Stimulated activated CD8-positive, alpha-beta memory T cell treated with anti-CD3 and anti-CD28 coated beads, Interleukin-15, amount 100 ng/mL, for 24 hours (primary cell): ENCODE results near the gene RAB38.

ENCODE experiments used
- DNase-seq: peaks from one replicate; pipeline ENCODE4 v3.0.0-alpha.2; 2020; ENCODE audit warnings: low read depth

RAB38 gene

DNA sequence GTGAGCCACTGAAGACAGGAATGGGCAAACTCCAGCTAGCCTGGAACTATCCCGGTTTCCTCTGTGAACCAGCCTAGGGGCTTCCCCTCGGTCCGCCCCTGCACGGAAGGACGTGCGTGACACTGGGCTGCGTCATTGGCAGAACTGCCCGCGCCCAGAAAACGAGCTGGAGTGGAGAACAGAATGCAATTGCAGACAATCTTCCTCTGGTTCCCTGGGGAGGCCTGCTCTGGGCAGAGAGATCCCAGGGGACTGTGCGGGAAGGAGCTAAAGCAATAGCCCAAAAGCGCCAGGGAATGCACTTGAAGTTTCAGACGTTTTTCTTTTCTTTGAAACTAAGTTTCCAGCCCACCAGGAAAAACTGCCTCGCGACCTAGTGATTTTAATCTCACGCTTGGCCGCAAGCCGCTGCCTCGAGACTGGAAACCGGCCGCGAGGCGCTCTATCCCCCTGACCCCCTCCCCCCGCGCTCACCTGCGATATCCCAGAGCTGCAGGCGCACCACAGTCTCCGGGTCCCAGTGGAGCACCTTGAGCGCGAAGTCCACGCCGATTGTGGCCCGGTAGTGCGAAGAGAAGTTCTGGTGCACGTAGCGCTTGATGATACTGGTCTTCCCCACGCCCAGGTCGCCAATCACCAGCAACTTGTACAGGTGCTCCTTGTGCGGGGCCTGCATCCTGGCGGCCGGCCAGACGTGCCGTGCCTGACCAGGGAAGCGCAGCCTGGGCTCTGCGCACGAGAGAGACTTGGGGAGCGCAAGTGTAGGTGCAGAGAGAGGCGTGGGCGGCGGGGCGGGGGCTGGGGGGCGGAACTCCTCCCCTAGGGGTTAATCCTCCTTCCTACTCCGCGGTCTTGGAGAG is at the start of gene RAB38:
Gene RAB38, minus strand, starts transcription at position 735 of the 860 bp plus-strand sequence. Its CDS starts 59 bp downstream, at position 676.
- DNase-seq, result peak; percentile 13

DNA sequence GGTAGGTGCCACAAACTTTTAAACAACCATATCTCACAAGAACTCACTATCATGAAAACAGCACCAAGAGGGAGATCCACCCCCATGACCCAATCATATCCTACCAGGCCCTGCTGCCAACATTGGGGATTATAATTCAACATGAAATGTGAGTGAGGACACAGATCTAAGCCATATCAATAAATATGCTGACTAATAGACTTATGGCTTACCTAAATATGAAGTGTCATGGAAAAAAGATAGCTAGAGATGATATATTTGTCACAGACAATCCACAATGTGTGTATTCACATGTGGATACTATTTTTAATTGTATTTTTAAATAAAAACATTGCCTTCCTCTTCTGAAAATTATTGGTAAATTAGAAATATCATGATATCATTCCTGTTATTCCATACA is 38.2 kb upstream of the RAB38 start:
- DNase-seq, result no peak

DNA sequence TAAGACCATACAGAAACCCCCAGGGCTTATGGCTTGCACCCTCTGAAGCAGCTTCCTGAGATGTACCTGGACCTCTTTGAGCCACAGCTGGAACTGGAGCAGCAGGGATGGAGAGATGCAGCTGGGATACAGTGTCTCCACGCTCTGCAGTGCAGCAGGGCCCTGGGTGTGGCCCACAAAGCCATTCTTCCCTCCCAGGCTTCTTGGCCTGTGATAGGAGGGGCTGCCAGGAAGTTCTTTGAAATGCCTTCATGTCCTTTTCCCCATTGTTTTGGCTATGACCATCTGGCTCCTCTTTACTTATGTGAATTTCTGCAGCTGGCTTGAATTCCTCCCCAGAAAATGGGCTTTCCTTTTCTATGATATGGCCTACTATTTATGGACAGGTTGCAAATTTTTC is 37.1 kb upstream of the RAB38 start:
- no peak for DNase-seq

DNA sequence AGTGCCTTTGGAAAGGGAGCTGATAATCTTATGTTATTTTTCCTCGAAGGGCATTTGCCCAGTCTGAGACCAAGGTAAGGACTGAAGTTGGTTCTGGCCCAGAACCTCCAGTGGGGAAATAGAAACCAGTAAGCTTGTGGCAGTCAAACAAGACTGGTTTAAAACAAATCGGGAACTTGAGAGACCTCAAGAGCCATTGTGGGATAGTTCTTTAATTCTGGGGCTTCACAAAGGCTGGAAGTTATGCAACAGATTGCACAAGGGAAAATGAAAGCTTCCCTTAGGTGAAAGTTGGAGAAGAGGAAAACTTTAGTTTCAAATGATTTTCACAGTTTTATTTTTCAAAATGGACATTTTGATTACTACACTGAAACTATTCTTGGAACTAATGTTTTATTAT is 33.5 kb upstream of the RAB38 start:
- DNase-seq, result no peak

GRCh38 chr11:88206751-88207150 is 31.5 kb upstream of the RAB38 start:
- DNase-seq, result no peak

DNA sequence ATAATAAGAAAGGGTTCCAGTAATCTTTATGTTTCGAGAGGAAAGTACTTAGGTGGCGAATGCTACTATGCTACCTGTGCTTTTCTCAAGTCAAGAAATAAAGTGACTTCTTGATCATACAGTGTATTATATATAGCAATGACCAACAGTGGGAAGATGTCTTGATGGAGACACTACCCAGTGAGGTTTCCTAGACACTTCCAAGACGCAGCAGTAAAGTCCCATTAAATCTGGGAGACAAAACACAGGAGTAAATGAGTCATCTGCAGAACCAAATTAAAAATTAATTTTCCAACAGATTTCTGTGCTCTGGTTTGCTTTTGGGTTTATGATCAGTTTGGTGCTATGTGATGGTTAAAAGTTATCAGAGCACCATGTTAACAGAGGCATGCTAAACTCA is 29.1 kb upstream of the RAB38 start:
- no peak for DNase-seq

- no peak for DNase-seq
These were observed 28.4 kb upstream of the RAB38 start for GRCh38 chr11:88203604-88204003.

DNA sequence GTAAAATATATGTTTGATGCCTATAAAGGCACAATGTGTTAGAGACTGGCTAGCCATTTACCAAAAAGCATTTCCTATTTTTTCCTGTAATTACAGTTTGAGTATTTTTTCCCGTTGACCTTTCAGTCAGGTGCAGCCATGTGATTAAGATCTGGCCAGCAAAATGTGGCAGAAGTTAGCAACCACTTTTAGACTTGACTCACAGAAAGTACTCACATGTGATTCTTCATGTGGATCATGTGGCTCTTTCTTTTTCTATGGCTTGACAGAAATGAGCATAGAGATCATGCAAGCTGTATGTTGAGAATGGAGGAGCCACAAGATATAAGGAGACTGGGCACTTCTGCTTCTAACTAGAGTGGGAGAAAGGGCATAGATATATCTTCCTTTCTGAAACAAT is 27.3 kb upstream of the RAB38 start:
- DNase-seq, result no peak

DNA sequence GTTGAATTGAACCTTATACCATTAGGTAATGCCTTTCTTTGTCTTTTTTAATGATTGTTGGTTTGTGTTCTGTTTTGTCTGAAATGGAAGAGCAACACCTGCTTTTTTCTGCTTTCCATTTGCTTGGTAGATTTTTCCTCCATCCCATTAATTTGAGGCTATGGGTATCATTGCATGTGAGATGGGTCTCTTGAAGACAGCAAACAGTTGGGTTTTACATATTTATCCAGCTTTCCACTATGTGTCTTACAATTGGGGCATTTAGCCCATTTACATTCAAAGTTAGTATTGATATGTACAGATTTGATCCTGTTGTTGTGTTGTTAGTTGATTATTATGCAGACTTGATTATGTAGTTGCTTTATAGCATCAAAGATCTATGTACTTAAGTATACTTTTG is 21.1 kb upstream of the RAB38 start:
- no peak for DNase-seq

DNA sequence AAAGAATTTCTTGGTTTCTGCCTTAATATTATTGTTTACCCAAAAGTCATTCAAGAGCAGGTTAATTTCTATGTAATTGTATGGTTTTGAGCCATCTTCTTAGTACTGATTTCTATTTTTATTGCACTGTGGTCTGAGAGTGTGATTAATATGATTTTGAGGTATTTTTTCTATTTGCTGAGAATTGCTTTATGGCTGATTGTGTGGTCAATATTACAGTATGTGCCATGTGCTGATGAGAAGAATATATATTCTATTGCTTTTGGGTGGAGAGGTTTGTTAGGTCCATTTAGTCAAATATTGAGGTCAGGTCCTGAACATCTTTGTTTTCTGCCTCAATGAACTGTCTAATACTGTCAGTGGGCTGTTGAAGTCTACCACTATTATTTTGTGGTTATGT is 20.7 kb upstream of the RAB38 start:
- no peak for DNase-seq

GRCh38 chr11:88194990-88195389 is 19.7 kb upstream of the RAB38 start:
- no peak for DNase-seq

DNA sequence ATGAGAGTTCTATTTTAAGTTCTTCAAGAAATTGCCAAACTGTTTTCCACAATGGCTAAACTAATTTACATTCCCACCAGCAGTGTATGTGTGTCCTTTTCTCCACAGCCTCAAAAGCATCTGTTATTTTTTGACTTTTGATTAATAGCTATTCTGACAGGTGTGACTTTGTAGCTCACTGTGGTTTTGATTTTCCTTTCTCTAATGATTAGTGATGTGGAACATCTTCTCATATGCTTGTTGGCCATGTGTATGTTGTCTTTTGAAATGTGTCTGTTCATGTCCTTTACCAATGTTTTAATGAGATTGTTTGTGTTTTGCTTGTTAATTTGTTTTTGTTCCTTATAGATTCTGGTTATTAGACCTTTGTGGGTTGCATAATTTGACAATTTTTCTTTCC is 18.0 kb upstream of the RAB38 start:
- DNase-seq, result no peak

DNA sequence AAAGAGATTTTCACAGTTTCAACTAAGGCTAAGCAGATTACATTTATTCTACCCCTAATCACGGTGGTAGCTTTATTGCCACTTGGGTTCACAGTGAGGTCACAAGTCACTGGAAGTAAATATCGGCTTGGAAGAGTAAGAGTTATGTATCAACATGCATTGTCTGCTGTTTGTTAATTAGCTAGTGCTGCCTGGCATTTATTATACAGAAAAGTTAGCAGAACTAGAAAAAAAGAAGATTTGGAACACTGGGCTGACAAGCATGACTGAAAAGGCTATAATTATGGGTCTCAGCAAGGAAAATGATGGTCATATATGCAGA is 13.7 kb upstream of the RAB38 start:
- no peak for DNase-seq

DNA sequence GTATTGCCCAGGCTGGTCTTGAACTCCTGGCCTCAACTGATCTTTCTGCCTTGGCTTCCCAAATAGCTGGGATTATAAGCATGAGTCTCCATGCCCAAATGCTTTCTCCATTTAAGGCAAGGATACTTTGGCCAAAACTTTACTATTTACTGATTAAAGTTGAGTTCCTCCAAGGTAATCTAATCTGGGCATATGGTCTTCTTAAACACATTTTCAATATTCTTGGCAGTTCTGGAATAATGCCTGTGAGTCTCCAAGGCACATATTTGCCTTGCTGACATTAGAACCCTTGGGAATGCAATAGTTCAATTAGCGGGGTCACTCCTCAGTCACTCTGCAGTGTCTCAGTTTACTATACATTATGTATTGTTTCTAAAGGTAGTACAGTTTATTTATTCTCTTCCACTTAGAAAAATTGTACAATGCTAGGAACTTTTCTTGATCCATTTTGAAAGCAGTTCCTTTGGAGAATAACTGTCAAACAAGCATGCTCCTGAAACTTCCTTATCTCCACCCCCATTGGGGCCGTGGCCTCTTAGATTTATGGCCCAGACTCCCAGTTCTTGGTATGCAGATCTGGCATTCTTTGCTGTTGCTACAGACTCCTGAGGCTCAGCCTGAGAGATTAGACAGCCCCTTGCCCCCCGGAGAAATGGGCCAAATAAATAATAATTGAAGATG is 13.1 kb upstream of the RAB38 start:
- DNase-seq, result no peak

DNA sequence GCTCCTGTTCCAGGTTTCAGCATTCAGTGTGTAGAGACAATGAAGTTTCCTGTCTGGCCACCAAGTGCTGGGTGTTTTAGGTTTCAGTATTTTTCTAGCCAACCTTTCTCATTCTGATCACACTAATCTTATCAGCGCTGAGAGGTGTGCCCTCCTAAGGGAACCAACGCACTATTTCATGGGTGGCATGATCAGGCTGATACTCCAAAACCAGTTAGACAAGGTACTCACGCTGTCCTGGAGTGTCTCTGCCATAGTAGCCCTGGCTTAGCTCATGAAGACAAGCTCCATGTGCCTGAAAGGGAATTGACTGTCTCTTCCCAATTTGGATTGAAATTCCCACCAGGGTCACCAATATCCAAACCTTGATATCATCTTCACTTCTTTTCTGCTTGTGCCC is 8.0 kb upstream of the RAB38 start:
- DNase-seq, result no peak

DNA sequence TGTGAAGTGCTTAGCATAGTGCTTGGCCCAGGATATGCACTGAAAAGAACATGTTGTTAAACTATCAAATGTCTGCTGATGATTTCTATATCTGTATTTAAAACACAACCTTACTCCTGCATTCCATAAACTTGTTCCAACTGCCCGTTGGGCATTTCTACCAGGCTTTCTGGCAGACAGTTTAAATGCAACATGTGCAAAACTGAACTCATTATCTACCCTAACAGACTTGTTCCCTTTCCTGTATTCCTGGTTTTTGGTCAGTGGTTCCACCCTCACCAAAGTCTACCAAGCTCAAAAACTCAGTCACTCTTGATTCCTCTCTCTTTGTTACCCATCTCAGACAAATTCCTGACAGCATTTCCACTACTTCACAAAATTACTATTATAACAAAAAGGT is 6.5 kb upstream of the RAB38 start:
- DNase-seq, result no peak

DNA sequence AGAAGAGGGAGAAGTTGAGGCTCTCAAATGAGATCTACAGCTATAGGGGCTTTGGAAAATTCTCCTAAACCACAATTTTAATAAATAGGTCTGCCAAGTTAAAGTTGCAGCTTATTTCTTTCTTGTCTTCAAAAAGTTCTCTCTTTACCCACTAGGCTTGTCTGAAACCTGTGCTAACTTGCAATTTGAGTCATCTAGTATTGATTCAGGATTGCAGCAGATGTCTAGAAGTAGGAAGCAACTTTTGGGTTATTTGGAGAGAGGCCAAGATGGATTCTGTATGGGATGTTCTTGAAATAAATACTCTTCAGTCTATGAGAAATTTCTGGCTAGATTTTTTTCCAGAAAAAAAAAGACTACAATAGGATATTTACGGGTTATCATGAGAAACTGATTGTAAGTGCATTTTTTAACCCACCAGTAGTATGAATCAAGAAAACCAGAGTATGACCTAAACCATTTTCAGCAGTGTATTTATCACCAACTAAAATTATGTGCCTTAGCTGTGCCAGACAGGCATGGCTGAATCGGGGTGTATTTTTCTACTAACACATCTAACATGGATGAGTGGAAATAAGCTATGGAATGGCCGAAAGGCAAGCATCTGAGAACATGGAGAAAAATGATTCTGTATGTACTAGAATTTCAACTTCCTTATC is 4.9 kb upstream of the RAB38 start:
- no peak for DNase-seq

- DNase-seq, result no peak
These were observed 3.9 kb upstream of the RAB38 start for GRCh38 chr11:88179141-88179540.

- DNase-seq, result no peak
These were observed 2.9 kb upstream of the RAB38 start for GRCh38 chr11:88178191-88178590.

- no peak for DNase-seq
These were observed 379 bp upstream of the RAB38 start for GRCh38 chr11:88175569-88176075.

- DNase-seq, result no peak
These were observed 1.3 kb downstream of the RAB38 start for GRCh38 chr11:88173956-88174355.

GRCh38 chr11:88171982-88172381 is 3.3 kb downstream of the RAB38 start:
- DNase-seq, result no peak

GRCh38 chr11:88170673-88171072 is 4.6 kb downstream of the RAB38 start:
- no peak for DNase-seq
